Stimulated activated naive CD4-positive, alpha-beta T cell (primary cell): ENCODE data around the gene ARSI.

Experiments used
- DNase-seq, 6 experiments: peaks; one replicate each; lab custom pipeline; 2025; lab: John Stamatoyannopoulos, UW

ARSI gene

DNA sequence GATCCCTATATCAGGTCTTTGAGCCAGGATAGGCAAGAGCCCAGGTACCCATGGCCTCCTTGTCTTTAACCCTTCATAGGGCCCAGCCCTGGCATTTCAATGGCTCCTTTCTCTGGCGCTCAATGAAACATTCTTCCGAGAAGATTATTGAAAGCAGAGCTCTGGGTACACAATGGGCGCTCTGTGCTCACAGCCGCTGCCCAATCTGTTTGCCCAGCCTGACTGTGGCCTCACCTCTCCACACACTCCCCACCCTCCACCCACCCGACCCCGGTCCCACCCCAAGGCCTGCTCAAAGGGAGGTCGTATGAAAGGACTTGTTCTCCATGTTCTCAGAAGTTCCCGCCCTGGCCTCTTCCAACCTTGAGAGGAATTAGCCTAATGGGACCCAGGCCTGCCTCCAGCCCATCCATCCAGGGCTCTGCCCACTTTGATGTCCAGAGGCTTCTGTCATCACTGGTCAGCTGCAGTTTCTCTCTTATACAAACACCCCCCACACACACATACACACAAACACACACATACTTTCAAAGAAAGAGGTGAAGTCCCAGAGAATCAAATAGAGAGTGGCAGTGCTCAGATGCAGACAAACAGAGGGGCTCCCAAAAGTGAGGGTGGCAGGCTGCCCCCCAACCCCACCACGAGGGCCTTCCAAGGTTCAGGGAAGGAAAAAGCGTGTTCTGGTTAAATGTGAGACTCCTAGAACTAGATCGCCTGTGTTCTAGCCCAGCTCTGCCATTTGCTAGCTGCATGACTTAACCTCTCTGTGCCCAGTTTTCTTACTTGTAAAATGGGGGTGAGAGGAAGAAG lies 5.1 kb upstream of the ARSI start:
- no peak for DNase-seq

DNA sequence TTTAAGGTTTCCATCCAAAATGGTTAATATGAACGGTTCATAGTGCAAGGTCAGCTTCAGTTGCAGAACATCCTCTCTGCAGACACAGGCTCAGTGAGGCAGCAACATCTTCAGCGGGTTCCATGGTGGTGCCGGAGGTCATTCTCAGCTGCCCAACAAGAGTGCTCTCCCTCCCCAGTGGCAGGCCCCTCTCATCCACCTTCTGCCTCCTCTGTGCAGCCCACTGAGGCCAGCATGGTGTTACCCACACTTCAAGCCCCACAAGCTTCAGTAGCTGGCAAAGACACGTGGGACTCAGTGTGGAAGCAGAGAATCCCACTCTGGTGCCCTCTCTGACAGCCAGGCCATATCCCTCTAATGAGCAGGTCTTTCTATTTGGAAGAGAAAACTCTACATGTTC lies 4.1 kb upstream of the ARSI start:
- DNase-seq, result no peak

DNA sequence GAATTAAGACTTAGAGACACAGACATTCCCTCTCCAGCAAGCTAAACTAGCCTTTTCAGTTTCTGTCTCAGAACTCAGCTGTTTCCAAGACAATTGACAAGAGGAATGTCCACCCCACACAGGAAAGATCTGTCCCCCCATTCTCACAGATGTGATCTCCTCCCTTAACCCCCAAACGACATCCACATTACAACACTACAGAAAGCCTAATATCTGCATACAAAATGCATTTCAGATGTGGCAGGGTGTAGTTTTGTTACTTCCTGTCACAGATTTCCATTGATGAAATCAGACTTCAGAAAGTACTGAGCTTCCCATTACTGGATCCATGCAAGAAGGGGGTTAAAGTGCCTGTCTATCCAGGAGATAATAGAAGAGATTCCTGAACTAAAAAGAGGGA lies 2.9 kb upstream of the ARSI start:
- no peak for DNase-seq

DNA sequence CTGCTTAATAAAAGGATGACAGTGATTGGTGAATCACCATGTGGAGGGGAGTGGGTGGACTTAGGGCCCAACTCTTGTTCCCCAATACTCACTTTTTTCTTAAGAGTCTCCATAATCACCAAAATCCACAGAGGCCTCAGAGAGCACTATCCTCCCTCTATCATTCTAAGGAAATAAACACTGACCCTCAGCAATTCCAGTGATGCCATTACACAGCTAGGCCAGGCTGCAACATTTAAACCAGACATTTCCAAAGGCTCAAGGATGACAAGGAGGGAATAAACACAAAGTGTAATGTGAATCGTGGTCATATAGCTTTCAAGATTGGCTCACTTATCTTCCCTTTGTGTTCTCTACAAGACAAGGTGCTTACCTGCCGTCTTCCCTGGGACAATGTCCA lies 2.4 kb upstream of the ARSI start:
- DNase-seq, result no peak

DNA sequence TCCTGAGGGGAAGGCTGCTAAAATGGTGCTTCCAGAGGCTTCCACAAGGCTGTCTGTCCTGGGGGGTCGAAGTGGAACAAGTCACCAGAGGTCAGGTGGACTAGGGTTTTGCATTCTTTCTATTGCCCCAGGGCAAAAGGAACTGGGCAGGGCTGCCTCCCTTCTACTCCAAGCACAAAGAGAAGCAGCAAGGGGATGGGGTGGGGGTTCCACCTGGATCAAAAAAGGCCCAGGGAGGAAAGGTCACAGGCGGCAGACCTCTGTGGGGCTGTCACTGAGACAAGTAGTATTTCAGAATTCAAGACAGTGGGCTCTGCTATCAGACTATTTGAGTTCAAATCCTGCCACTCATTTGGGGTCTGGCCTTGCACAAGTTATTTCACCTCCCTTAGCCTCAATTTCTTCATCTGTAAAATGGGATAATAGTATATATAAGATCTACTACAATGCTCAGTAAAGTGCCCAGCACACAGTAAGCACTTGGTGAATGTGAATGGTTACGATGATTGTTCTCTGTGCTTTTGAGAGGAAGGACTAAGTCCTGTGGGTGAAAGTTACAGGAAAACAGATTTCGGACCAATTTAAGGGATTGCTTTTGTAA lies 1.9 kb upstream of the ARSI start:
- DNase-seq, result no peak

DNA sequence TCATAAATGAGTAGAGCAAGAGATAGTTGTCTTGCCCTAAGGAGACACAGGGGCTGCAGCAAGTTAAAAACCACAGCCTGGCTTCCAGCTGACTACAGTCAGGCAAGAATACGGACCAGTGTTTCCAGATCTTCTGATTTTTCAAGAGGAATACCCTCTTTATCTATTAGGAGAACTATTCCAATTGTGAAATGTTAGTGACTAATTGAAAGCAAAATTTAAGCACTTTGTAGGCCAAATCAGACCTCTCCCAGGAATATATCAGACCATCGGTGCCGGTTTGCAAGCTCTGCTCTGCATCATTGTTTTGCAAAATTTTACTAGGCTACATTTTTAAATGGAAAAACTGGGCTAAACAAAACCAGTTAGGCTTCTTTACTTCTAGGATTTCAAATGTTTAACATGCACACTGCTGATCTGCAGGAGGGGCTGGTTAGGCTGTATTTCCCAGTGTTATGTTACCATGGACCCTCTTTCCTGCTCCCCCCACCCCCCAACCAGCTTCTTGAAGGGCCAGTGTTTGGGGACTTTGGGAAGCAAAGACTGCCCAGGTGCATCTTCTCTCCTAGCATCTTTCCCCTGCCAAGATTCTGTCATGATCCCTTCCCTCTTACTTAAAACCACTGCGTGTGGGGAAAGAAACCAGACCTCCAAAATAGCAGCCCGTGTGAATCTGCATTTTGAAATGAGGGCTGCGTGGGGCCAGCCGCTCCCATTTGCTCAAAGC lies 1.1 kb upstream of the ARSI start:
- no peak for DNase-seq

DNA sequence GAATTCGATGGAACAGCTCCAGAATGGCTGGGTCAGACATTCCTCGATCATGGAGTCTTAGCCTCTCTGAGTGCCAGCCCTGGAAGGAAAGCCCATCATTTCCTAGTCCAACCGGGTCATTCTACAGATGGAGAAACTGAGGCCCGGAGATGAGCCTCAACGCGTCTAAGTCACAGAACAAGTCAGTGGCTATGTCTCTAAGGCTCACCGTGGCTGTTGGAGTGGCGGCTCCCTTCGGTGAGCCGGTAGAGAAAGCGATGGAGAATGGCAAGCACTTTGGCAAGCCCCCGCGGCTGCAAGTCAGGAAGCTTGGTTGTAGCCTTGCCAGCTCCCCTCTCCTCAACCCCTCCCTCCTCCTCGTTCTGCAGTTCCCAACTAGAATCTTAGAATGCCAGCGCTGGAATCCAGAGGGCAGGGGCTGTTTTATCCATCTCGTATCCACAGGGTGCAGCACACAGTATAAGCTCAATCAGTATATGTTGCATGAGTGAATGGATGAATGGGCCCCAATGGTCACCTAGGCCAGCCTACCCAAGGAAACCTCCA lies 438 bp upstream of the ARSI start:
- DNase-seq, result no peak

DNA sequence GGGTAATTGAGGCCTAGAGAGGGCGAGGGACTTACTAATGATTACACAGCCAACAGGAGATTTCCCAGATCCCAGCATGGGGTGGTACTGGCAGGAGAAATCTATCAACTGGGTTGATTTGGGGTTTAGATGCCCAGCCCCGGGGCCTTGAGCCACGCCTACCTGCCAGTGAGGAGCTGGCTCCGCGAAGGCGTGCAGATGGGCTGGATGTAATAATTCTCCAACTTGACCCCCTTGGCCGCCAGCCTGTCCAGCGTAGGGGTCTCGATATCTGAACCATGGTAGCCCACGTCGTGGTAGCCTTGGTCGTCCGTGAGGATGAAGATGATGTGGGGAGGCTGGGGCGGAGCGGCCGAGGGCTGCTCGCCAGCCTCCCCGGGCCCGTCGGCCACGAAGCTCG lies 804 bp downstream of the ARSI start:
- no peak for DNase-seq

DNA sequence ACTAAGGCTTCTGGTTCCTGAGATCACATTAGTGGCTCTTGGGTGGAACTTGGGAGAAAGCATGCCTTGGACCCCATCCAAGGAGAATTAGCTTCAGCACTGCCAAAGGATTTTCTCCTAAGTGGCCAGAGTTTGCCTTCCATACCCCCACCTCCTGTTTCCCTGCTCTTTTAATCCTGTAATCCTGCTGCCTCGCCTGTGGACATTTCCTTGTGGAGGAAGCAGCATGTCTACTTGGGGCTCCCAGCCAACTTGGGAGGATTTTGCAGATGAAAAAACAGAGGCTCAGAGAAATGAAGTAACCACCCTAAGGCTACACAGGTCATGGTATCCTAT lies 1.6 kb downstream of the ARSI start:
- DNase-seq, result no peak

DNA sequence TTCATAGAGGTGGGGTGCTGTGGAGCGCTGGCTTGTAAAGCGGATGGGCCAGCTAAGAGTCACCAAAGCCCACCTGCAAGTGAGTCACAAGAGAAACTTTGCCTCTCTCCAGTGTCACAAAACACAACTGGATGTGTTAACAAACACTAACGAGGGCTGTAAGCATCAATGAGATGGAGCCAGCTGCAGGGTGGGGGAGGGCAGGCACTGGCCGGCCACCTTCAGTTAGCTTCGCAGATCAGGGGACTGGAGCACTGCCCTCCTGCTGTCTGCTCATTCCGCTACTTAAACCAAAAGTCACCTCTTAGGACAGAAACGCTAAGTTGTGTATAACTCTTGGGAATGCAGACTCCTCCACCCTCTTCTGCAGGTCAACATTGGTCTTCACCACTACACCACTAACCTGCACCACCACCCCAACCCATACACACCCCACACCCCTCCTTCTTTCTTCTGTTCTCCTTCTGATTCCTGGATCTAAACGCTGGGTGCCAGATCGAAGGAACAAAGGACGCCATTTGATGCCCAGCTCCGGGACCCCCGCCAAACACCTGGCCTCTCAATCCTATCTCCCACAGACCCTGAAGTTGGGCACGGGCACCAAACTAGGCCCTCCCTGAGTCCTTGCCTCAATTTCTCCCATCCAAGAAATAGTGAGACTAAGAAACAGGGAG lies 2.1 kb downstream of the ARSI start:
- no peak for DNase-seq

DNA sequence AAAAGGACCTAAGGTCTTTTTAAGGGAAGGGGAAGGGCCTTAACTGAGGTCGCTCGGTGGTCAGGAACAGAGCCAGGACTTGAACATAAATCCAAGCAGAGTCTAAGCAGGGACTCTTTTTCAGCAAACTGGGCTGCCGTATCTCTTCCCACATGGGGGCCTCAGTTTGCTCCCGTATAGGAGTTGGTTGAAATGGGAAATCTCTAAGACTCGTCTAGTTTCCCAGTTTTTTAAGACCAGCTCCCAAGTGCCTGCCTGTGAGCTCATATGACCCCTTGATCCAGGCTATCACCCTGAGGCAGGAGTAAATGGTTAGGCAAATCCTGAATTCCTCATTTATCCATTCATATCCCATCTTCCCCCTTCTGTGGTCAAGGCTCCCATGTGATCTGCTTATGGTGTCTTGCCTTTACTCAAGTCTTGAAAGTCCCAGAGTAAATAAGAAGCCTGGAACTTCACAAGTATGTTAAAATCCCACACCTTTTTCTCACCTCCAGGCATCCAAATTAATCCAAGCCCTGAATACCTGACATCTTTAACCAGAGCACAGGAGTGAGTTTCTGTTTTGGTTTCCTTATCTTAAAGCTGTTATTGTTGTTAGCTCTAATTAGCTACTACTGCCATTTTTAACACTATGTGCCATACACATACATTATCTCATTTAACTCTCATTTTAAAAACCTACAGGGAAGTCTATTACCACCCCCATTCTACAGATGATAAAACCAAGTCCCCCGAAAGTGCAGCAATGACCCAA lies 3.0 kb downstream of the ARSI start:
- DNase-seq, result no peak

DNA sequence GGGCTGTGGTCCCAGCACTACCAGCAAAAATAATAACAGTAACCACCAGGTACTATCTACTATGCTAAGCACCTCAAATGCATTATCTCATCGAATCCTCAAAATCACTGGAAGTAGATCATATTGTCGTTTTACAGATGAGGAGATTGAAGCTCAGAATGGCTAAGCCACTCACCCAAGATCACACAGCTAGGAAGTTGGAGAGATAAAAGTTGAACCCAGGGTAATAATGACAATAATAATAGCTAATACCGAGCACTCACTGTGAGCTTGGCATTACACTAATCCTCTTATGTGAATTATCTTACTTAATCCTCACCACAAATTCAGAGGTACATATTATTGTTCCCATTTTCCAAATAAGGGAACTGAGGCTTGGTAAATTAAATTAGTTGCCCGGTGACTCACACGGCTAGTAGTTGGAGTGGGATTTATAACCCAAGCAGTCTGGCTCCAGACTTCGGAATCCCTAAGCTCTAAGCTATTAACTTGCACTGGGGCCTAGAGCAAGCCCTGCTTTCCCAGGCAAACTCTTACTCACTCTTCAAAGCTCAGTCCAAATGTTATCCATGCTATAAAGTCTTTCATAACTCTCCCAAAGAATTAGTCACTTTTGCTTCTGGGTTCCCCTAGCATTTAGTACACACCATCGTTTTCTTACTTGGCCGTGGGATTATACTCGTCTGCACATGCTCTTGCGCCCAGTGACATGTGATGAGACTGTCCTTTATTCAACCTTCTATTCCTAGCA lies 3.8 kb downstream of the ARSI start:
- DNase-seq, result no peak

DNA sequence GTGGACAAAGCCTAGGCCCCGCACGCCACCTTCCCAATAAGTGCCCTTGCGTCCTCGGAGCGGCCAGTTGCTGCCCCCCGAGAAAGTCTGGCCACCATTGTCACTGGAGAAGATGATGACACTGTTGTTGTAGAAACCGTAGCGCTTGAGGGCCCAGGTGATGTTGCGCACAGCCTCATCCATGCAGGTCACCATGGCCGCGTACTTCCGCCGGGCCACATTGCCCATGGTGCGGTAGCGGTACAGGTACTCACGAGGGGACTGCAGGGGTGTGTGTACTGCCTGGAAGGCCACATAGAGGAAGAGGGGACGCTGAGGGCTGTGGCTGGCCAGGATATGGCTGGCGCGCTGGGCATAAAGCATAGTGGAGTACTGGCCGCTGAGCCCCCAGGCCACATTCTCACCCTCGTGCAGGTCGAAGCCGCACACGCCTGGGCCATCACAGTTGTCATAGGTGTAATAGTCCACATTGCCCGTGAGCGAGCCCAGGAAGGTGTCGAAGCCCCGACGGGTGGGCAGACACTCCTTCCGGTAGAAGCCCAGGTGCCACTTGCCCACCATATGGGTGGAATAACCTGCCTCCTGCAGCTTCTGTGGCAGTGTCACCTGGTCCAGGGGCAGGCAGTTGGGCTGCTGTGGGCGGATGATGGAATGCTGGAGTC lies 4.6 kb downstream of the ARSI start:
- DNase-seq, result no peak

DNA sequence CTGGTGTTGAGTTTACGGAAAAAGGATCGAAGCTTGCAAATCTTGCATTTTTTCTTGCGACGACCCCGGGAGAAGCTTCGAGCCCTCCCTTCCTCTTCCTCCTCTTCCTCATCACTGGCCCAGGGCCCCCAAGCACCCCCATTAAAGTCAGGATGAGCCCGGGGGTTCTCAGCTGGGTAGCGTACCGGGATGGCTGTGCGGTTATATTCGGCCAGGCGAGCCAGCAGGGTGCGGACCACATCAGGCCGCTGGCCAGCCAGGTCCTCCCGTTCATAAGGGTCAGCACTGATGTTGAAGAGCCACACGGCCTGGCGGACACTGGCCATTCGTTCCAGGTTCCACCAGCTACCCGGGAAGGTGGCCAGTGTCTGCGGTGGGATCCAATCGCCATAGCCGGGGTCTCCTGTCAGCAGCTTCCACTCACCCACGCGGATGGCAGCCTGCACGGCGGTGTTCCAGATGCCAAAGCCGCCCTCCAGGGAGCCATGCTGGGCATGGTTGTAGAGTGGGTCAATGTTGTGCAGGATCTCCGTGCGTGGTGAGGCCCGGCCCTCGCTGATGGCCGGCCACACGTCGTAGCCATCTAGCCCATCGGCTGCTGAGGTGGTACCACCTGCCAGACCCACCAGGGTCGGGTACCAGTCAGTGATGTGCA lies 5.3 kb downstream of the ARSI start:
- DNase-seq, result no peak

DNA sequence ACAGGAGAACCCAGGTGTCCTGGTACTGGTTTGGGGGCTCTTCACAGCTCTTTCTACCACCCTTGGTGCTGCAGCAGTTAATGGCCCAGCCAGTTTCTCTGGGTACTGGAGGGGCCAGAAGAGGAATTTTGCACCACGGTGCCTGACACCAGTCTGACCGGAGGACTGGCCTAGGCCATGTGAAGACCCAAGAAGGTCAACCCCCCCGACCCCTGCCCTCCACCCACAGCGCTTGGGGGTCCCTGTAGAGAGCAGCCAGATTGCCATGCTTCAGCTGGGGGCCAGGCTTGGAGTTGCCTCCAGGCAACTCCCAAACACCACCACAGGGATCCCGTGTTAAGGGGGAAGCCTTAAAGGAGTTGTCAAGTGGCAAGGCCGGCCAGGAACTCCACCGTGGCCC lies 6.2 kb downstream of the ARSI start:
- no peak for DNase-seq

DNA sequence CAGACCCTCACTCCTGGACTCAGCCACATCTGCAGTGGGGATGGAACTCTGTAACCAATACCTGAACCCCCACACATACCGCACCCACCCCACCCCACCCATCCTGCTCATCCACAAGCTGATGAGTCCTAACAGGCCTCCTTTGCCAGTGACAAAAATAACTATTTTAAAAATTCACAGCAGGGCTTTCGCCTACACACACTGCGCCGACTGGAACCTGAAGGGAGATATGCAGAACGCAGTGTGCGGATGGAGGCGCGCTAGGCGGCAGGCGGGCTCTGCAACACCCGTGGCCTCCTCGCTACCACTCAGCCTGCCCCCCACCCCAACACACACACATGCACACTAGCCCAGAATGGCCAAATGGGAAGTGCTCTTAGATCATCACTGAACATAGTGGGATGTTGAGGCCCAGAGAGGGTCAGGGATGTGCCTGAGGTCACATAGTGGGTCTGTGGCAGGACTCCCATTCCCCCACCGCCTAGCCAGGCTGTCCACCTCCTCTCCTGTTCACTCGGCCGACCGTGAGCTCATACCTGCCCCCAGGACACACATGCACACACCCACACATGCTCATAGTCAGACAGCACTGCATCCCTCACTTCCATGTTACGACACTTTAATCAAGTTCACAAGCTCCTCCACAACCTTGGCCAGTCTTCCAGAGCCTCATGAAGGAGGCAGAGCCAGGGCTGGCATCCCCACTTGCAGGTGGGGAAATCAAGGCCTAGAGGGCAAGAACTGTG lies 6.8 kb downstream of the ARSI start:
- DNase-seq, result no peak

DNA sequence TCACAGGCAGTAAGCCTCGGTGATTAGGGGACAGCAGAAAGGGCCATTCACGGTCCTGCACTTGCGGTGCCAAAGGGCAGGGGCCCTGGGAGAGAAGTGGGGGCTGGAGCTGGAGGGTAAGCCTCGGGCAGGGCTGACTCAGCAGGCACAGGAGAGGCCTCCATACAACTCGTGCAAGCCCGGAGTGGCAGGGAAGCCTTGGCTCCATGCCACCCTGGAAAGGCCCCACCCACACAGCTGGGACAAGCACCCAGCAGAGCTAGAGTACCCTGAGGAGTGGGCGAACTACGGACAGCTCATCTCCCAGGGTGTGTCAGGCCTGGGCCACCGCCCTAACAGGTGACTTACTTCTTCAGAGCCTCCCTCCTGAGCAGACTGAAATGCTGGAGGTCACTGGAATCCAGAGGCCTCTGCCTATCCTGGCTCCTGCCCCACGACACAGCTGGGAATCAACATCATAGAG lies 7.5 kb downstream of the ARSI start:
- no peak for DNase-seq

DNA sequence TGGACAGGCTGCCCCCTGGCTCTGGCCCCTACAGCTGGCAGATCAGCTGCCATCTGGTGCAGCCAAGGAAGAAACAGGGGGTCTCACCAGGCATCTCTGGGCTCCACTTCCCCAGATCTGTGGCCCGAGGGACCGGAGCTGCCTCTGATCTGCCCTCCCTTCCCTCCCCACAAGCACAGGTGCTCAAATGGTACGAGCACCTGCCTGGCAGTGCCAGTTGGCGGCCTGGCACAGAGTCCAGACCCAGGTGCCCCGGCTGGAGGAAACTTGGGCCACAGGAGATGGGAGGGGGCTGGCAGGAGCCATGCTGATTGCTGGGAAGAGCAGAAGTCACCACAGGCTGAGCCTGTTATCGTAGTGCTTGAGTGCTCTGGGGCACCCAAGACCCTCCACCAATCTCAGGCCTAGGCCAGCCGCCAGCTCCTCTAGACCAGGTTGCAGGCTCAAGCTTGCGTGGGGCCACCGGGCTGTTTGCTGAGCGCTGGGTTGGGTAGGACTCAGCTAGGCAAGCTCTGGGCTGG lies 8.1 kb downstream of the ARSI start:
- no peak for DNase-seq
